WTC11 (cell line): ENCODE results near the gene RASSF4. TPM values are rescaled to one million over a fixed set of nuclear protein-coding genes. Genes with fewer than 3 reads are reported as not detected.

Experiments used
- ATAC-seq: fragments of 200-7000 bp; cut with Tn5 transposase; 2 replicates; pipeline ENCODE4 v1.10.0; 2021; ENCODE audit warnings: mild to moderate bottlenecking, moderate library complexity
- CTCF ChIA-PET: fragments of 300-600 bp; sonication (Branson Sonifier 250); formaldehyde crosslinking; loops from one replicate; lab custom pipeline; 2021; ENCODE audit warnings: antibody characterized with exemption; lab: Charles Lee
- POLR2A ChIA-PET: fragments of 350-600 bp; sonication (Branson Sonifier 250); formaldehyde crosslinking; loops from one replicate; lab custom pipeline; 2021; ENCODE audit warnings: antibody characterized with exemption; lab: Charles Lee
- DNase-seq: peaks from one replicate; pipeline ENCODE4 v3.0.0; 2021; ENCODE audit warnings: low spot score
- H3K27ac Mint-ChIP-seq: 2 replicates; pipeline ENCODE4 v1.8.0; 2021; ENCODE audit warnings: mixed read lengths
- H3K27me3 Mint-ChIP-seq: 2 replicates; pipeline ENCODE4 v1.8.0; 2021; ENCODE audit warnings: low read depth, mild to moderate bottlenecking, moderate library complexity, mixed read lengths
- H3K36me3 Mint-ChIP-seq: 2 replicates; pipeline ENCODE4 v1.8.0; 2021; ENCODE audit warnings: mixed read lengths
- H3K4me1 Mint-ChIP-seq: 2 replicates; pipeline ENCODE4 v1.8.0; 2022; ENCODE audit warnings: mixed read lengths
- H3K4me3 Mint-ChIP-seq: 2 replicates; pipeline ENCODE4 v1.8.0; 2021; ENCODE audit warnings: mild to moderate bottlenecking, moderate library complexity, mixed read lengths
- H3K9me3 Mint-ChIP-seq: 2 replicates; pipeline ENCODE4 v1.8.0; 2021; ENCODE audit warnings: mixed read lengths
- ATF1 ChIP-seq: sonication (generic); formaldehyde crosslinking; IDR thresholded peaks from 2 replicates; pipeline ENCODE4 v1.8.1; 2023; ENCODE audit warnings: mild to moderate bottlenecking, moderate library complexity, missing genetic modification reagents
- CBFB ChIP-seq: sonication (generic); formaldehyde crosslinking; IDR thresholded peaks from 2 replicates; pipeline ENCODE4 v1.8.1; 2022; ENCODE audit warnings: mild to moderate bottlenecking, low read depth, missing genetic modification reagents
- CREM ChIP-seq: sonication (generic); formaldehyde crosslinking; IDR thresholded peaks from 2 replicates; pipeline ENCODE4 v1.8.1; 2022; ENCODE audit warnings: mild to moderate bottlenecking, missing genetic modification reagents, moderate library complexity
- E2F4 ChIP-seq: sonication (generic); formaldehyde crosslinking; IDR thresholded peaks from 2 replicates; pipeline ENCODE4 v1.8.1; 2022; ENCODE audit warnings: low read depth, mild to moderate bottlenecking, moderate library complexity, missing genetic modification reagents, borderline replicate concordance
- E2F5 ChIP-seq: sonication (generic); formaldehyde crosslinking; IDR thresholded peaks from 2 replicates; pipeline ENCODE4 v1.8.1; 2022; ENCODE audit warnings: mild to moderate bottlenecking, moderate library complexity, missing genetic modification reagents
- EMX1 ChIP-seq: fragments of 250-450 bp; sonication (Bioruptor Pico); IDR thresholded peaks from 2 replicates; pipeline ENCODE4 v1.8.0; 2021; ENCODE audit warnings: mild to moderate bottlenecking
- ETV6 ChIP-seq: sonication (generic); formaldehyde crosslinking; IDR thresholded peaks from 2 replicates; pipeline ENCODE4 v1.8.1; 2022; ENCODE audit warnings: mild to moderate bottlenecking, missing genetic modification reagents
- NFE2L1 ChIP-seq: sonication (generic); formaldehyde crosslinking; IDR thresholded peaks from 2 replicates; pipeline ENCODE4 v1.8.1; 2023; ENCODE audit warnings: missing genetic modification reagents
- NR3C1 ChIP-seq: sonication (generic); formaldehyde crosslinking; conservative IDR thresholded peaks from 2 replicates; pipeline ENCODE4 v1.8.1; 2023; ENCODE audit warnings: low read depth, mild to moderate bottlenecking, missing genetic modification reagents
- OVOL2 ChIP-seq: fragments of 250-450 bp; sonication (Bioruptor Pico); IDR thresholded peaks from 2 replicates; pipeline ENCODE4 v1.9.0; 2021; ENCODE audit warnings: mild to moderate bottlenecking, borderline replicate concordance
- RORB ChIP-seq: fragments of 250-450 bp; sonication (Bioruptor Pico); IDR thresholded peaks from 2 replicates; pipeline ENCODE4 v1.9.0; 2021; ENCODE audit warnings: mild to moderate bottlenecking
- ZNF121 ChIP-seq: sonication (generic); formaldehyde crosslinking; IDR thresholded peaks from 2 replicates; pipeline ENCODE4 v1.8.0; 2023; ENCODE audit warnings: missing genetic modification reagents
- ZNF425 ChIP-seq: fragments of 250-450 bp; sonication (Bioruptor Pico); conservative IDR thresholded peaks from 2 replicates; pipeline ENCODE4 v1.9.0; 2021; ENCODE audit warnings: mild to moderate bottlenecking
- ZNF512 ChIP-seq: sonication (generic); formaldehyde crosslinking; IDR thresholded peaks from 2 replicates; pipeline ENCODE4 v1.8.1; 2022; ENCODE audit warnings: missing genetic modification reagents, borderline replicate concordance
- ZNF532 ChIP-seq: fragments of 250-450 bp; sonication (Bioruptor Pico); IDR thresholded peaks from 2 replicates; pipeline ENCODE4 v1.9.0; 2021; ENCODE audit warnings: mild to moderate bottlenecking, borderline replicate concordance
- total RNA-seq: library from RNA; stranded (reverse); gene quantifications from 3 replicates; pipeline ENCODE4 v1.2.3, GENCODE V29; 2021
- TF ChIP-seq, protein P1 (sequence below): sonication (generic); formaldehyde crosslinking; IDR thresholded peaks from 2 replicates; pipeline ENCODE4 v1.8.1; 2023; ENCODE audit warnings: mild to moderate bottlenecking, moderate library complexity, missing genetic modification reagents
- TF ChIP-seq, protein P2 (sequence below): sonication (generic); formaldehyde crosslinking; IDR thresholded peaks from 2 replicates; pipeline ENCODE4 v1.8.0; 2022; ENCODE audit warnings: mild to moderate bottlenecking, missing genetic modification reagents

Gene RASSF4
- total RNA-seq, 1 experiment from 2014 or later = 15.7 TPM

DNA sequence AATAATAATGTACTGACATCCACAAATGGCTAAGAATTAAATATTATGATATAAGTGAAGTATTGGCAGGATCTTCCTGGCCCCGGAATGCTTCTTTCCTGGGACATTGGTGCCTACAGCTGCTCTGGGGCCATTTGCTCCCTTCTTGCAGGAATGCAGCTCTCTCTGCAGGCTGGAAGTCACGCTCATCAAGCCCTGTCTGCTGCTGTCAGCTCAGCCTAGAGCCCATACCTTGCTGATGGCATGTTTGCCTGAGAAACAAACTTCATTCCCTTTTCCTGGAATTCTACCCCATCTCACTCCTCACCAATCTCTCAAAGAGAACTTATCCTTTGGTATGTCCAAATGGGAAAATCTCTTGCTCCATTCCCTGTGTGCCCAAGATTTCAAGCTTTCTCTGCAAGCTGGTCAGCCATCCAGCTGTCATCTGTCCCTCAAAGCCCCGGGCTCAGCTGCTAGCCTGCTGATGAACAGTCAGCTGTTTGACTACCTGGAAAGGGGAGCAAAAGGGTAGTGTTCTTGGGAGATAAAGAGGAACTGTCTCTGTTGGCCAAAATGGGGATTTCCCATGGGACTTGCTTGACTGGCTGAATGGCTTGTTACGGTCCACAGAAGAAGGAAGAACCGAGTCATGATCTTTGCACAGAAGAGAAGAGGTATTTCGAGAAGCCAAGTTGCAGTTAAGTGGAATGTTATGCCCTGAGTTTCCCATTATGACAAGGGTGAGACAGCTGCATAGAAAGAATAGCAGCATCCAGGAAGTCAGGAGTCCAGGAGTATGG is 12.0 kb upstream of the RASSF4 start:
- Mint-ChIP-seq H3K4me1 (peaks cover 15% of the 10 kb centered on the region), H3K36me3 (peaks cover 12% of the 10 kb centered on the region), H3K9me3 (peaks cover 29% of the 10 kb centered on the region), H3K27ac (no peak overlapping the region), H3K4me3 (no peak overlapping the region), H3K27me3 (no peaks in the 10 kb centered on the region)
- no peak for TF ChIP-seq ETV6 (CRISPR knock-in tag)
- TF ChIP-seq E2F4 (CRISPR knock-in tag) = no peak
- TF ChIP-seq ZNF512 = no peak
- no peak for TF ChIP-seq NFE2L1 (CRISPR knock-in tag)
- no peak for TF ChIP-seq OVOL2
- TF ChIP-seq EMX1 (CRISPR knock-in tag) = no peak
- no peak for TF ChIP-seq CBFB (CRISPR knock-in tag)
- TF ChIP-seq CREM = no peak
- ATAC-seq (no peak), DNase-seq (no peak)
- ChIA-PET POLR2A (interaction anchor here (1.1 kb wide), 1 partner anchor 15 kb away, joined by 3 read pairs; no protein-coding TSS in a partner anchor), CTCF (interaction anchor here (0.5 to 2.9 kb wide), 3 partner anchors 8 to 47 kb away, joined by 3 to 22 read pairs (median 4); no protein-coding TSS in a partner anchor)

DNA sequence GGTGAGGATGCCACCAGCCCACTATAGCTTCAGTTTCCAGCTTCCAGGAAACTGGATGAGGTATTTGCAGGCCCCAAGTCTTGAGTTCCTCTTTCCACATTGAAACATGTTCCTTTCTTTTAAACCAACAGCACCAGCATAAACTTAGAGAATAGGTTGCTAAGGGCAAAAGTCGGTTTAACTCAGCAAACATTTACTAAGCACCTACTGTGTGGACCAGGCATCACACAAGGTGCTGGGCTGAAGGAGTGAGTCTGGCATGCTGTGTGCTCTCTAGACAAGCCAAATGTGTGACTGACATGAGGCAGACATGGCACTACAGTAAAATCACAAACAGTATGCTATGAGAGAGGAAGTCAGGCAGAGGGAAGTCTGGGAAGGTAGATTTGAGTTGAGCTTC is 11.0 kb upstream of the RASSF4 start:
- ChIA-PET CTCF (interaction anchor here (1.4 to 2.8 kb wide), 2 partner anchors 15 to 16 kb away, joined by 3 to 19 read pairs; no protein-coding TSS in a partner anchor), POLR2A (no interaction called here)
- Mint-ChIP-seq H3K4me1 (peaks cover 26% of the 10 kb centered on the region), H3K27ac (no peak overlapping the region), H3K4me3 (no peak overlapping the region)
- DNase-seq = no peak
- ATAC-seq = no peak
- TF ChIP-seq OVOL2 (no peak), ATF1 (no peak), RORB (CRISPR knock-in tag) (no peak), E2F5 (CRISPR knock-in tag) (no peak), NR3C1 (CRISPR knock-in tag) (no peak), ZNF121 (CRISPR knock-in tag) (no peak), ZNF532 (CRISPR knock-in tag) (no peak), ZNF425 (CRISPR knock-in tag) (no peak)
- TF ChIP-seq, protein P1, sequence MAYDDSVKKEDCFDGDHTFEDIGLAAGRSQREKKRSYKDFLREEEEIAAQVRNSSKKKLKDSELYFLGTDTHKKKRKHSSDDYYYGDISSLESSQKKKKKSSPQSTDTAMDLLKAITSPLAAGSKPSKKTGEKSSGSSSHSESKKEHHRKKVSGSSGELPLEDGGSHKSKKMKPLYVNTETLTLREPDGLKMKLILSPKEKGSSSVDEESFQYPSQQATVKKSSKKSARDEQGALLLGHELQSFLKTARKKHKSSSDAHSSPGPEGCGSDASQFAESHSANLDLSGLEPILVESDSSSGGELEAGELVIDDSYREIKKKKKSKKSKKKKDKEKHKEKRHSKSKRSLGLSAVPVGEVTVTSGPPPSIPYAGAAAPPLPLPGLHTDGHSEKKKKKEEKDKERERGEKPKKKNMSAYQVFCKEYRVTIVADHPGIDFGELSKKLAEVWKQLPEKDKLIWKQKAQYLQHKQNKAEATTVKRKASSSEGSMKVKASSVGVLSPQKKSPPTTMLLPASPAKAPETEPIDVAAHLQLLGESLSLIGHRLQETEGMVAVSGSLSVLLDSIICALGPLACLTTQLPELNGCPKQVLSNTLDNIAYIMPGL (CRISPR knock-in tag) = no peak
- TF ChIP-seq, protein P2, sequence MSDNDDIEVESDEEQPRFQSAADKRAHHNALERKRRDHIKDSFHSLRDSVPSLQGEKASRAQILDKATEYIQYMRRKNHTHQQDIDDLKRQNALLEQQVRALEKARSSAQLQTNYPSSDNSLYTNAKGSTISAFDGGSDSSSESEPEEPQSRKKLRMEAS (CRISPR knock-in tag) = no peak
- TF ChIP-seq, all 79 proteins: peak for 0
- peaks cover 12% of the 10 kb centered on the region for H3K36me3 Mint-ChIP-seq
- H3K9me3 Mint-ChIP-seq = peaks cover 22% of the 10 kb centered on the region
- no peaks in the 10 kb centered on the region for H3K27me3 Mint-ChIP-seq
